ENCODE results near the gene FAM43A. TPM values are rescaled to one million over a fixed set of nuclear protein-coding genes. Genes with fewer than 3 reads are reported as not detected.

Gene FAM43A
- polyA plus RNA-seq, 1 donor: 15.0 TPM

Other genes starting within 250 kb of the FAM43A start
- gene ATP13A3, start 198.9 kb upstream of the FAM43A start, polyA plus RNA-seq (ENCODE audit: insufficient read length): 22.6 TPM
- 26.7 TPM for gene TMEM44, start 52.5 kb upstream of the FAM43A start, polyA plus RNA-seq (ENCODE audit: insufficient read length)
- 24.9 TPM for gene LSG1, start 13.7 kb upstream of the FAM43A start, polyA plus RNA-seq (ENCODE audit: insufficient read length)